ENCODE measurements around the gene FBXO30.

Gene FBXO30

DNA sequence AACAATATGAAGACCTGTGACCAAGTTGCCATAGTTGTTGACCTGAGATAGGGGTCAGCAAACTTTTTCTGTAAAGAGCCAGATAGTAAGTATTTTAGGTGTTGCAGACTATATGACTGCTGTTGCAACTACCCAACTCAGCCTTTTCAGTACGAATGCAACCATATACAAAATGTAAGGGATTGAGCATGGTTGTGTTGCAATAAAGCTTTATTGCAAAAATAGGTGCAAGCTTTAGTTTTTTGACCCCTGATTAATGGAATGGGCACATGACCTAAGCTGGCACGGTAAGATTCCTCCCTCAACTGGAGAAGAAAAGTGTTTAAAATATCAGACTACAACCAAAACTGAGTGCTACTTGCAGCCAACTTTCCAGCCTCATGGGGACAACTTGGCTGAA is 62.0 kb downstream of the FBXO30 start:
- no peak overlapping the region for H3K4me3 Mint-ChIP-seq
- no peaks in the 10 kb centered on the region for H3K9me3 Mint-ChIP-seq
- H3K36me3 Mint-ChIP-seq (ENCODE audit: low read depth) = no peaks in the 10 kb centered on the region
- no peak for ATAC-seq
- H3K4me1 Mint-ChIP-seq = peaks cover 7% of the 10 kb centered on the region
- H3K27me3 Mint-ChIP-seq = no peaks in the 10 kb centered on the region
- DNase-seq = no peak
- H3K27ac Mint-ChIP-seq = no peak overlapping the region

DNA sequence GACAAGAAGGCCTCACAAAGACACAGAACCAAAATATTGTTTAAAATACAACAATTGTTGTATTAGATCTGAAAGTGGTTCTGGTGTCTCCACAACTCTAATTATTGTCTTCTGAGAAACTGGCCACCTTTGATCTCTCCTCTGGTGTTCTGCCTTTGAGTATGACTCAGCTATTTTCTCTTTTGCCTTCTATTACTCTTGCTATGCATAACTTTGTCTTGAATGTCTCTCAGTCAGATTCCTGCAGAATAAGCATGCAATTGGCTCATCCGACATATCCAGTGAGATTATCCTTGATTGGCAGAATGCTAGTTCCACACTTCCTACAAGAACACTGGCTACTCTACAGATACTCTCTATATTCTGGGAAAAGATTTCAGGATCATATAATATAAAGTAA is 65.0 kb downstream of the FBXO30 start:
- Mint-ChIP-seq H3K27ac (no peak overlapping the region), H3K9me3 (no peaks in the 10 kb centered on the region), H3K27me3 (no peaks in the 10 kb centered on the region), H3K36me3 (ENCODE audit: low read depth) (no peaks in the 10 kb centered on the region), H3K4me1 (peaks cover 7% of the 10 kb centered on the region), H3K4me3 (no peak overlapping the region)
- DNase-seq (no peak), ATAC-seq (no peak)

- Mint-ChIP-seq H3K36me3 (ENCODE audit: low read depth) (no peaks in the 10 kb centered on the region), H3K9me3 (no peaks in the 10 kb centered on the region), H3K27me3 (no peaks in the 10 kb centered on the region), H3K4me1 (peaks cover 7% of the 10 kb centered on the region), H3K4me3 (no peak overlapping the region), H3K27ac (no peak overlapping the region)
- DNase-seq (no peak), ATAC-seq (no peak)
These were observed 68.7 kb downstream of the FBXO30 start for GRCh38 chr6:145745861-145746260.

DNA sequence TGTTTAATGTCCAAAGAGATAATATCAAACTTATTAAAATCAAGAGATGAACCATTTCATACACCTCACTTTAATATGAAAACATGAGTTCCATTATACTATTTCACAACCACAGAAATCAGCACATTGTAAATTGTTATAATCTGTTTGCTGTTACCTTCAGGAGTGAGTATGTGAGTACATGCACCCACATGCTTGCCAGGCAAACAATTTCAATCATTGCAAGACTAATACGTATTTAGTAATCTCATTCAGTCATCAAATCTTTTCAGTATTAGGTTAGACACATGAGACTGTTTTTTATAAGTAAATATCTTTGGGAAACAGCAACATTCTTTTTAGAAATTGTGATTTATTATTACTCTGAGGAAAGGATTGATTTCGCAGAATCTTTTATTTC is 70.0 kb downstream of the FBXO30 start:
- Mint-ChIP-seq H3K4me1 (peaks cover 3% of the 10 kb centered on the region), H3K9me3 (peaks cover 6% of the 10 kb centered on the region), H3K36me3 (ENCODE audit: low read depth) (peaks cover 2% of the 10 kb centered on the region), H3K27me3 (no peaks in the 10 kb centered on the region), H3K27ac (no peak overlapping the region), H3K4me3 (no peak overlapping the region)
- ATAC-seq (no peak), DNase-seq (no peak)
